Measurements from ENCODE around the gene SEC23IP.

Gene SEC23IP

GRCh38 chr10:119991066-119991465, 98.5 kb downstream of the SEC23IP start:
- TF ChIP-seq TAF1 (IDR thresholded peaks at IDR 0.05; ENCODE audit: low read depth), result no peak
- no peak for TF ChIP-seq CREB1 (IDR thresholded peaks at IDR 0.05; ENCODE audit: low read depth)
- no peak for TF ChIP-seq FOXM1 (IDR thresholded peaks at IDR 0.05; ENCODE audit: borderline replicate concordance, low read depth)
- TF ChIP-seq USF1 (IDR thresholded peaks at IDR 0.05), result no peak
- no peak for TF ChIP-seq NFIC (IDR thresholded peaks at IDR 0.05)
- no peak for TF ChIP-seq CEBPB (IDR thresholded peaks at IDR 0.05)
- no peak for TF ChIP-seq TEAD4 (IDR thresholded peaks at IDR 0.05)
- no peak for TF ChIP-seq ZBTB7A (IDR thresholded peaks at IDR 0.05; ENCODE audit: low read depth)
- no peak for TF ChIP-seq EGR1 (IDR thresholded peaks at IDR 0.05)
- TF ChIP-seq, protein P1, sequence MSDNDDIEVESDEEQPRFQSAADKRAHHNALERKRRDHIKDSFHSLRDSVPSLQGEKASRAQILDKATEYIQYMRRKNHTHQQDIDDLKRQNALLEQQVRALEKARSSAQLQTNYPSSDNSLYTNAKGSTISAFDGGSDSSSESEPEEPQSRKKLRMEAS (IDR thresholded peaks at IDR 0.05), result no peak

DNA sequence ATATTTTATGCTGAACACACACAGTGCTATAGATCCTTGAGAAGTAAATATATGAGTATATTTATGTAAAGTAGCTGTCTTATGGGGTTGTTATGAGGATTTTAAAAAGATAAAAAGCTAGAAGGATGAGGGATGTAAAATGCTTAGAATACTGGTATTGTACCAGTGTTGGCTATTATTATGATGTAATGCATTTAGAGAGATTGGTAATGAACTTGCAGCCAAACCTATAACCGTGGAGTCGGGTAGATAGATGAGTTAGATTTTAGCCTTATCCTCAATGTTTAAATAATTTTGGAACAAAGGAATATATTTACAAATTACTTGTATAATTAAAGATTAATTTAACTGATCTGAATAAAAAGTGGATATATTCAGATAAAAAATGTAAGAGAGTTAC, 99.3 kb downstream of the SEC23IP start:
- TF ChIP-seq, protein P1 (IDR thresholded peaks at IDR 0.05), result no peak
- TF ChIP-seq, protein P2, sequence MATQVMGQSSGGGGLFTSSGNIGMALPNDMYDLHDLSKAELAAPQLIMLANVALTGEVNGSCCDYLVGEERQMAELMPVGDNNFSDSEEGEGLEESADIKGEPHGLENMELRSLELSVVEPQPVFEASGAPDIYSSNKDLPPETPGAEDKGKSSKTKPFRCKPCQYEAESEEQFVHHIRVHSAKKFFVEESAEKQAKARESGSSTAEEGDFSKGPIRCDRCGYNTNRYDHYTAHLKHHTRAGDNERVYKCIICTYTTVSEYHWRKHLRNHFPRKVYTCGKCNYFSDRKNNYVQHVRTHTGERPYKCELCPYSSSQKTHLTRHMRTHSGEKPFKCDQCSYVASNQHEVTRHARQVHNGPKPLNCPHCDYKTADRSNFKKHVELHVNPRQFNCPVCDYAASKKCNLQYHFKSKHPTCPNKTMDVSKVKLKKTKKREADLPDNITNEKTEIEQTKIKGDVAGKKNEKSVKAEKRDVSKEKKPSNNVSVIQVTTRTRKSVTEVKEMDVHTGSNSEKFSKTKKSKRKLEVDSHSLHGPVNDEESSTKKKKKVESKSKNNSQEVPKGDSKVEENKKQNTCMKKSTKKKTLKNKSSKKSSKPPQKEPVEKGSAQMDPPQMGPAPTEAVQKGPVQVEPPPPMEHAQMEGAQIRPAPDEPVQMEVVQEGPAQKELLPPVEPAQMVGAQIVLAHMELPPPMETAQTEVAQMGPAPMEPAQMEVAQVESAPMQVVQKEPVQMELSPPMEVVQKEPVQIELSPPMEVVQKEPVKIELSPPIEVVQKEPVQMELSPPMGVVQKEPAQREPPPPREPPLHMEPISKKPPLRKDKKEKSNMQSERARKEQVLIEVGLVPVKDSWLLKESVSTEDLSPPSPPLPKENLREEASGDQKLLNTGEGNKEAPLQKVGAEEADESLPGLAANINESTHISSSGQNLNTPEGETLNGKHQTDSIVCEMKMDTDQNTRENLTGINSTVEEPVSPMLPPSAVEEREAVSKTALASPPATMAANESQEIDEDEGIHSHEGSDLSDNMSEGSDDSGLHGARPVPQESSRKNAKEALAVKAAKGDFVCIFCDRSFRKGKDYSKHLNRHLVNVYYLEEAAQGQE (IDR thresholded peaks at IDR 0.05; ENCODE audit: low read depth), result no peak
- TF ChIP-seq EGR1 (IDR thresholded peaks at IDR 0.05) (no peak), FOXM1 (IDR thresholded peaks at IDR 0.05; ENCODE audit: borderline replicate concordance, low read depth) (no peak)
